ENCODE data around the gene ARHGEF10L.
A peak's percentile ranks its signal among the peaks of the same experiment; 100 is the strongest.

The ARHGEF10L gene

DNA sequence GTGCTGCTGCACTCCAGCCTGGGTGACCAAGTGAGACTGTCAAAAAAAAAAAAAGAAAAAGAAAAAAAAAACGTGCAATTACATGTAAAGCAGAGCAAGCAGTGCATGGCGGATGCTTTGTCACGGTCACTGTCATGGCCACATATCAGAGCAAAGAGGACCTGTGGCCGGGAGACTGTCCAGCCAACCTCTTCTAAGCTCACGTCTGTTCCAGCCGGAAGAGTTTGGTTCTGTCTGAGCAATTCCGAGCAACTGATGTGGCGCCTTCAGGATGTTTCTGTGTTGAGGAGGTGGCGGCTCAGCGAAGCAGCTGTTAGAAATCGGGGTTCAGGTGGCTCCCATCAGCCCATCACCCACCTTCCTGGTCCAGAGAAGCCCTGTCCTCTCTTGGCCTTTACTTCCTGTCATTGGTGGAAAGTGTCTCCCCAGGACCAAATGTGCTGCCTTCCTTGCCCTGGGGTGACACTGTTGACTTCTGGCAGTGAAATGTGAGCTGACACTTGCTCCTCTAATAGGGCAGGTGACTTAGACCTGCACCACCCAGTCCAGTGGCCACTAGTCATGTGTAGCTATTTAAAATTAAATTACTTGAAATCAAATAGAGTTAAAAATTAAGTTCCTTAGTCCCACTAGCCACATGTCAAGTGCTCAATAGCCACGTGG, 59.9 kb downstream of the ARHGEF10L start:
- DNase-seq (ENCODE audit: low read depth in 2 of 2) = no peak
- TF ChIP-seq, protein P1, sequence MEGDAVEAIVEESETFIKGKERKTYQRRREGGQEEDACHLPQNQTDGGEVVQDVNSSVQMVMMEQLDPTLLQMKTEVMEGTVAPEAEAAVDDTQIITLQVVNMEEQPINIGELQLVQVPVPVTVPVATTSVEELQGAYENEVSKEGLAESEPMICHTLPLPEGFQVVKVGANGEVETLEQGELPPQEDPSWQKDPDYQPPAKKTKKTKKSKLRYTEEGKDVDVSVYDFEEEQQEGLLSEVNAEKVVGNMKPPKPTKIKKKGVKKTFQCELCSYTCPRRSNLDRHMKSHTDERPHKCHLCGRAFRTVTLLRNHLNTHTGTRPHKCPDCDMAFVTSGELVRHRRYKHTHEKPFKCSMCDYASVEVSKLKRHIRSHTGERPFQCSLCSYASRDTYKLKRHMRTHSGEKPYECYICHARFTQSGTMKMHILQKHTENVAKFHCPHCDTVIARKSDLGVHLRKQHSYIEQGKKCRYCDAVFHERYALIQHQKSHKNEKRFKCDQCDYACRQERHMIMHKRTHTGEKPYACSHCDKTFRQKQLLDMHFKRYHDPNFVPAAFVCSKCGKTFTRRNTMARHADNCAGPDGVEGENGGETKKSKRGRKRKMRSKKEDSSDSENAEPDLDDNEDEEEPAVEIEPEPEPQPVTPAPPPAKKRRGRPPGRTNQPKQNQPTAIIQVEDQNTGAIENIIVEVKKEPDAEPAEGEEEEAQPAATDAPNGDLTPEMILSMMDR (IDR thresholded peaks at IDR 0.05; ENCODE audit: low read depth, low read length) = no peak
- H3K4me3 ChIP-seq (replicated peaks in 1 of 2; ENCODE audit: low read depth in 2 of 2, low read length in 2 of 2) = no peak overlapping the region

DNA sequence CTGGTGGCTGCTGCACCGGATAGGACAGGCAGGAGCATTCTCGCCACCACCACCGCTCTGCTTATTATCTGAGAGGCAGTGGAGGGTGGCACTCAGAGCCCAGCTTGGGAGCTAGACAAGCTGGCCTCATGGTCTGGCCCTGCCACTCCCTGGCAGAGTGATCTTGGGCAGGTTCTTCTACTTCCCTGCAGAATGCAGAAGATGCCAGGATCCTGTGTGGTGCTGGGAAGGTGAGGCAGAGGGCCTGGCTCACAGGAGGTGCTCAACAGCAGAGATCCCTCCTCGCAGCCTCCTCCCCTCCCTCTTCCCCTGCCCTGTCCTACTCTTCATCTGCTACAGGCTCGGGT, 60.4 kb downstream of the ARHGEF10L start:
- TF ChIP-seq, protein P1 (IDR thresholded peaks at IDR 0.05; ENCODE audit: low read depth, low read length) = no peak
- DNase-seq (ENCODE audit: low read depth in 2 of 2) = no peak
- no peak overlapping the region for H3K4me3 ChIP-seq (replicated peaks in 1 of 2; ENCODE audit: low read depth in 2 of 2, low read length in 2 of 2)

DNA sequence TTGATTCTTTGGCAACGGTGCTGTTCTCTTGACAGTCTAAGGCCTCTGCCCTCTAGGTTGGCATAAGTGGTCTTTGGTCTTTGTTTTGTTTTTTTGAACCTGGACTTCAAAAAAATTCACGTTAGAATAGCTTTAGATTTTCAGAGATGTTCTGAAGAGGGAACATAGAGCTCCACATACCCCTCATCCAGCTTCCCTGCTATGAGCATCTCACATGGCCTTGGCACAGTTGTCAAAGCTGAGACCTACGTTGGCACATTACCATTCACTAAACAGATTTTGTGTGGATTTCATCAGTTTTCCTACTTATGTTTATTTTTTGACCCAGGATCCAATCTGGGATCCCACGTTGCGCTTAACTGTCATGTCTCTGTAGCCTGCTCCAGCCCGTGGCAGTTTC, 60.8 kb downstream of the ARHGEF10L start:
- TF ChIP-seq, protein P1 (IDR thresholded peaks at IDR 0.05; ENCODE audit: low read depth, low read length) = no peak
- no peak for DNase-seq (ENCODE audit: low read depth in 2 of 2)
- no peak overlapping the region for H3K4me3 ChIP-seq (replicated peaks in 1 of 2; ENCODE audit: low read depth in 2 of 2, low read length in 2 of 2)

DNA sequence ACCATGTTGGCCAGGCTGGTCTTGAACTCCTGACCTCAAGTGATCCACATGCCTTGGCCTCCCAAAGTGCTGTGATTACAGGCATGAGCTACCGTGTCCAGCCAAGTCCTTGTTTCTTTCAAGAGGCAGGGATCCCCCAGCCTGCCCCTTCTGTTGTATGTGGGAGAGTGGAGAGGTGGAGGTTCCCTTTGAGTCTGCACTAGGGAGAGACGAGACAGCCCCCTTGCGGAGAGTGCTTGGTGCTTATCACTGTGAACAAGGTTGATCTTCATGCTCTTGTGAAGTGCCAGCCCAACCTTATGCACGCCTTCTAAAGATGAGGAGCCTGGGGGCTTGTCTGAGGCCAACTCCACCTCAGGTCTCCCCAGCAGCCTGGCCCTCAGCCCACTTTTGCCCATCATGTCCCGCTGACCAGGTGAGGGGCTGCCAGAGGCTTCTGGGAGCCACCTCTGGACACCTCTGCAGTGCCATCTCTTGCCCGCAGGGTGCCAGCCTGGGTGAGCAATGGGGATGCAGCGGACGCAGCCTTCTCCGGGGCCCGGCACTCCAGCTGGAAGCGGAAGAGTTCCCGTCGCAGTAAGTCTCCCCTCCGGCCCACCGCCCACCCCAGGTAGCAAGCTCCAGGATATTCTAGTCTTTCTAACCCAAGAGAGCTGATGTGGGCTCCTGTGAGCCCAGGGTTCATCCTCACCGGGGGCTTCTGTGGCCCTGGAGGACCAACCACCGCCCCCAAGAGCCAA, 62.3 kb downstream of the ARHGEF10L start:
- TF ChIP-seq, protein P1 (IDR thresholded peaks at IDR 0.05; ENCODE audit: low read depth, low read length) = no peak
- no peak for DNase-seq (ENCODE audit: low read depth in 2 of 2)
- no peak overlapping the region for H3K4me3 ChIP-seq (replicated peaks in 1 of 2; ENCODE audit: low read depth in 2 of 2, low read length in 2 of 2)

DNA sequence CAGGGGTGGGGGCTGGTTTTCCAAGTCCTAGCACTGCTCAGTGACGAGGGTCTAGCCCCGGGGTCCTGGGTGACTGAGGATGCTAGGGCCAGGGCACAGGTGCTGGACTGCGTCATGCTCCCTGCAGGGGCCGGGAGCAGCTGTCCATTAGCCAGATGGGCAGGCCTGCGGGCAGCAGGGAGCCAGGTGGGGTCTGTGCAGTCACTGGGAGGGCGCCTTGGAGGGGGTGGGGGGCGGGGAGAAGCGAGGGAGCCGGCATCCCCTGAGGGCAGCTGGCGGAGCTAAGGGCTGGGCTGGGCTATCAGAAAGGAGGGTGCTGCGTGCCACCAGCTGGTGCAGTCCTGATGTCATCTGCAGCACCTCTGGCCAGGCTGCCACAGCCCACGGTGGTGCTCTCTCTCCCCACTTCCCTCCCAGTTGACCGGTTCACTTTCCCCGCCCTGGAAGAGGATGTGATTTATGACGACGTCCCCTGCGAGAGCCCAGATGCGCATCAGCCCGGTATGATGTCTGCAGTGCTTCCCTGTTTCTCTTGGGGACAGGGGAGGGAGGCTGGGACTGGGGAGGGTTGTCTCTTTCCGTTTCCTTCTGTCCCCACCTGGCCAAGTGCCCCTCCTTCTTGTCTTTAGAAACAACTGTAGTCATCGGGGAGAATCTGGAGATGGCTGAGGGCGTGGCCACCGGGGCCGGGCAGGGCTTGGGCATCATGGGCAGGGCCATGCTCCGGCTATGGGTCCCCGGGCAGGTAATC, 63.8 kb downstream of the ARHGEF10L start:
- no peak for DNase-seq (ENCODE audit: low read depth in 2 of 2)
- H3K4me3 ChIP-seq (replicated peaks in 1 of 2; ENCODE audit: low read depth in 2 of 2, low read length in 2 of 2) = no peak overlapping the region
- TF ChIP-seq, protein P1 (IDR thresholded peaks at IDR 0.05; ENCODE audit: low read depth, low read length) = no peak

DNA sequence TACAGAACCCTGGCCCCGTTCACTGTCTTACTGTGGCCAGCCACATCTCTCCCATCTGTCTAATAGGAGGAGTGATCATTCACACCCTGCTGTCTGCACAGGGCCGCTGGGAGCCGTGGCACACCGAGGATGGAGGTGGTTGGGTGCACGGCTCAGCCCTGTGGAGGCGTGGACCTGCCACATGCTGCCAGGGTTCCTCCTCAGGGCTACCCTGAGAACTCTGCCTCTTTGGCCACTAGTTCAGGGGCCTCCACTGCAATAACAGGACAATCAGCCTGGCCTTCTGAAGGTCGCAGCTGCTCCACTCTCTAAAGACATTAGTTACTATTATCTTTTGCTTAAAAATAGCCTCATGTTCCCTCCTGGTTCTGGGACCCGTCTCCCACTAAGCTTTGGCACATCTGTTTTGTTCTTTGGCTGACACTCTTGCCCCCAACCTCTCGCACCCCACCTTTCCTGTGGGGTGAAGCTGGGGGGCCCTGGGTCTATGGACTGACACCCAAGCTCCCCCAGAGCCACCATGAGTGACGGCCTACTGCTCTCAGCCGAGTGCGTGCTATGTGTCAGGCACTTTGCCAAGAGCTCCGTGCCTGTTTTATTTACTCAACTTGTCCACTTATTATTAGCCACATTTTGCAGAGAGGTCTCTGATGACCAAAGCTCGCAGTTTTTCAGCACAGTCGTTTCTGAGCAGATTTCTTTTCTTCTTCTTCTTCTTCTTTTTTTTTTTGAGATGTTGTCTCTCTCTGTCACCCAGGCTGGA, 66.3 kb downstream of the ARHGEF10L start:
- peak; percentile 28 to 37 for DNase-seq (ENCODE audit: low read depth in 2 of 2)
- TF ChIP-seq, protein P1 (IDR thresholded peaks at IDR 0.05; ENCODE audit: low read depth, low read length) = no peak
- no peak overlapping the region for H3K4me3 ChIP-seq (replicated peaks in 1 of 2; ENCODE audit: low read depth in 2 of 2, low read length in 2 of 2)

Data from cardiac fibroblast (primary cell).